Globus pallidus (tissue), 1 donor: Measurements from ENCODE around the gene FEM1C.

Experiments used
- DNase-seq: peaks from one replicate; pipeline ENCODE4 v3.0.0-alpha.2; 2015; ENCODE audit warnings: low spot score

Gene FEM1C

DNA sequence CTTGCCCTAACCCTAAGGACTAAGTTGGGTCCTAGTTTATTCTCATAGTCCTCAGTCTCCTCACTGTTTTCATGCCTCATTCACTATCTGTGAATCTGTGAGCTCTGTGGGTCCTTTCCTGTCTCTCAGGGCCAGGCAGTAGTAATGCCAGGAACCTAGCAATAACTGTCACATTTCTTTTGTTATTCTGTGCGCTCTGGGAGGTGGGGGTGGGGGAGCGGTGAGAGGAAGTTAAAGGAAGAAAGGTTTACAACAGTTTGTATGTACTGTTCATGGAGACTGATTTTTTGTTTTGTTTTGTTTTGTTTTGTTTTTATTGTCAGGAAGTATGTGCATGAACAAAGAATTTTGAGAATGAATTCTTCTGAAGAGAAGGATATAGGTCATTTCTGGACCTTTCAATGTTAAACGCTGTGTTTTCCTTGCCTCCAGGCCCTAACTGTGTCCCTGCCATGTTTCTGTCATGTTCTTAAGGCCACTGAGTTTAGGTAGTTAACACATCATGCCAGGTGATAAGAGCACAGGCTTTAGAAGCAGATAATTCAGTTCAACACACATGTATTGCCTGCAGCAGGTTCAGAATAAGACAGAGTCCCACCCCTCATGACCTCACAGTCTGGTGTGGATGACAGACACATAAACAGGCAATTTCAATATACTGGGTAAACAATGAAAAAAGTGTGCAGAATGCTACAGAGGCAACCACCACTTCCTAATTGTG is 13.3 kb upstream of the FEM1C start:
- no peak for DNase-seq

DNA sequence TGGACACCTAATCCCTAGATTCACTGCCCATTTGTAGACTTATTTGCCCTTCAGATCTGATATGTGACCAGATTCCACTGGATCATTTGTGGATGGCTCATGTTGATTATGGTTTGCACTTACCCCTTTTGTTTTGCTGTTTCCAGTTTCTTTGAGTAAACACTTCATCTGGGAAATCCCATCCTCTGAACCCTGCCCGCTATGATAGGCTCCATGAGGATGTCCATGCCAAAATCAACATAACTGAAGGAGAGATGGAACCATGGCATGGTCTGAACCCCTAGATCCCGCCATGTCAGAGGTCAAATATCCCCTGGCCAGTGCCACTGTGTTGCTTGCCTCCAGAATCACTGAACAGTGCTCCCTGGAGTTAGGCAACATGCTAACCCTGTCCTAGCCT is 11.7 kb upstream of the FEM1C start:
- no peak for DNase-seq

DNA sequence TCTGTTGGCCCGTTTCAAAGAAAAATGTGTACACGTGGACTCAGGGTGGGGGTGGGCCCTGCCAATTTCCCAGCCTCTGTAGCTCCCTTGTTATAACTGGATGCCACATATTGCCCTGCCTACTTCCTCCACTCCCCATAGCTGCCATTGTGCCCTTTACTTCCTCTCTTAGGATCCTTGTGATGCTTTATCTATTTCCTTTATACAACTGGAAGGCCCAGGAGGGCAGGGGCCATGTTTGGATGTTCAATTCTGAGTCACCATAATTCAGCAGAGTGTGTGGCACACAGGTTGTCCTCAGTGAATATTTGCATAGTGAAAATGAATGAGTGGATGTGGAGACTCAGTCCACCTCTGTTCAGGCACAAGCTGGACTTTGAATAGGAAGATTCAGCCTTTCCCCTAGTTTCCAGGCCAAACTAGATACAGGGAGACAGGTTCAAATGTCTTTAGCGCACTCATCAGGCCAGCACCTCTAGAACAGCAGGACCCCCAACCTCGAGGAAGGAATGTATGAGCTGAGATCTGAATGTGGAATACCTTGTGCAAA is 10.6 kb upstream of the FEM1C start:
- DNase-seq, result no peak

DNA sequence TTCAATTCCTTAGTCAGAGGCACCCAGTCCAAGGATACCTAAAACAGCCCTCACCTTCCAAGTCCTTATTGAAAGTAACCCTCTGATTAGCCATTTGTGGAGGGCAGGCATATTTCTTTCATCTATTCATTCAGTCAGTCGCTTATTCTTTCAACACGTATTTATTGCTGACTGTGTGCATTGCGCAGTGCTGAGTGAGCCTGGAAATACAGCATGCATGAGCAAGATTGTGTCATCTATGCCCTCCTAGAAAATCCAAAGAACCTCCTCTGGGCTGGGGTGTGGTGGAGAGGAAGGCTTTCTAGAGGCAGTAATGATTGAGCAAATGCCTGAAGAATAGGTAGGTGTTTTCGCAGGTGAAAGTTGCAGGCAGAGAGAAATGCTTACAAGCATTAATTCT is 8.5 kb upstream of the FEM1C start:
- no peak for DNase-seq

DNA sequence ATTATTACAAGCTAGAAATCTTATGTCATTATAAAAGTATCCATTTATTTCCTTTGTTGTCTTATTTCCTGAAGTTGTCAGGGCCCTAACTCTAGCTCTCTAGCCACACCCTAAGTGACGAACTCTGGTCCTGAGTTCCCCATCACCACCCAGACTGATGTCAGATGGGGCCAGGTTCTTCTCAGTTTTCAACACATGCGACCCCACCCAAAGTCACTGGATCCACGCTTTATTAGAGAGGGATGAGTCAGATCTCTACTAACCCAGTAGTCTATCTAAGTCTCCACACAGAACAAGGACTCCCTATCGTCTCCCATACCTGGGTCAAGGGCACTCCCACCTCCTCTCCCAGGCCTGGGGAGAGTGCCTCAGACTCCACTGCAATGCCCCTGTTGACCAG is 6.8 kb upstream of the FEM1C start:
- DNase-seq, result no peak

DNA sequence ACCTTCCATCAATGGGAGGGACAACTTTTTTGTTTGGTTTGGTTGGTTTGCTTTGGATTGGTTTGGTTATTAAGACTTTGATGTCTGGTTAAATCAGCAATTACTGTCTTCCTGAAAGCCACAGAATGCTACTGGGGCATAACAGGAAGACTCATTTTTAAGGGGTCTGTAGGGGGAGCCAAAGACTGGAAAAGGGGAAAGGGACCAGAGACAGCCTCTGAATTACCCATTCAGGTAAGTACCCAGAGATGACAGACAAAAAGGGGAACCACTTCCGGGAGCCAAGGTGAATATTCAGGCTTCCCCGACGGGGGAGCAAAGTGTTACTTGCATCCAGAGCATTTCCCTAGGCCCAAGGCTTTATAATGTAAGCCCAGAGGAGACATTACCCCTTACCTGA is 4.6 kb upstream of the FEM1C start:
- DNase-seq, result no peak

DNA sequence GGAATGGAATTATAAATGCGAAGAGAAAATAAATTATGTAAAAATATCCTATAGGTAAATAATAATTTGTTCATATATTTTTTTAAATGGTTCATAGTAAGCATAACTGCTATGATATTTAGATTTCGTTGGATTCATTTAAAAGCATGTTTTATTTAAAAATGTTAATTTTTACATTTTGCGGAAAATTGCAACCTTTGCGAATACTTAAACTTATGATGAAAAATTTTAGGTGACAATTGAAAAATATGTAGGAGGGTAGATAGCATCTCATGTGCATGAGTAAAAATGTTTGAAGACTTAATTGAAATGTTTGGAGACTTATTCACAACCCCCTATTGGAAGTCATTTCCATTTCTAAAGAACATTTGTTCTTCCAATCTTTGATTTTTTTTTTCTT is 4.1 kb upstream of the FEM1C start:
- no peak for DNase-seq

DNA sequence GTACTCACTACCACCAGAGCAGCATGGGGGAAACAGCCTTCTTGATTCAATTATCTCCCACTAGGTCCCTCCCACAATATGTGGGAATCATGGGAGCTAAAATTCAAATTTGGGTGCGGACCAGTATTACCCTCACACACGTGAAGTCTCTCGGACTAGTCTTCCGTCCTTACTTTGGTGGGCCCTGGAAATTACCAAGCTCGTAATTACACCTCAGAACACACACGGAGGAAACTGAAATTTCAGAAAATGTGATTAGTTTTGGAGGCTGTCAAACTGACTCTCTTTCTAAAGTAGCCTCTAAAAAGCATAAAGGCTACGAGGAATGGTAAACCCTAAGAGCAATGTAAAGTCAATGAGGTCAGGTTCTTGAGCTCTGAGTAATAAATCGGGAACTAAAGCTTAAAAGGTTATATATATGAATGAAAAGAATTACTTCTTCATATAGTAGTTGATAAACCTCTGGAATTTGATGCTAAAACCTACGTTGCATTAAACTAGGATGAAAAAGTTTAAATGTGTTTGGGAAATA is 842 bp upstream of the FEM1C start:
- no peak for DNase-seq

DNA sequence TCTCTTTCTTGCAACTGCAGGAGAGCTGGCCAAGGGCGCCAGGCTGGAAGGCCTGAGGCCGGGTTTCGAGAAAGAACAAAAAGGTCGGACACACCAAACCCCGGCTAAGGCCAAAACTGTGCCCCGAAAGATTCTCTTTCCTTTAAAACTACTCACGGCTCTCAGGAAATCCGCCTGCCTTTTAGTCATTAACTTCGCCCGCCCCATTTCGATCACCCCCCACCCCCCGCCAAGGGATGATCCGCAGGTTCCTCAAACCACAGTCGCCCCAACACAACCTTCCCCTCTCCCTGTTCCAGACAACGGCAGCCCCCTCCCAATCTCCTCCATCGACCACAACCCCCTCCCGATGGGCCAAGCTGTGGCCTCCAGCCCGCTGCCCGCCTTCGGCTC is 536 bp downstream of the FEM1C start:
- DNase-seq, result no peak

DNA sequence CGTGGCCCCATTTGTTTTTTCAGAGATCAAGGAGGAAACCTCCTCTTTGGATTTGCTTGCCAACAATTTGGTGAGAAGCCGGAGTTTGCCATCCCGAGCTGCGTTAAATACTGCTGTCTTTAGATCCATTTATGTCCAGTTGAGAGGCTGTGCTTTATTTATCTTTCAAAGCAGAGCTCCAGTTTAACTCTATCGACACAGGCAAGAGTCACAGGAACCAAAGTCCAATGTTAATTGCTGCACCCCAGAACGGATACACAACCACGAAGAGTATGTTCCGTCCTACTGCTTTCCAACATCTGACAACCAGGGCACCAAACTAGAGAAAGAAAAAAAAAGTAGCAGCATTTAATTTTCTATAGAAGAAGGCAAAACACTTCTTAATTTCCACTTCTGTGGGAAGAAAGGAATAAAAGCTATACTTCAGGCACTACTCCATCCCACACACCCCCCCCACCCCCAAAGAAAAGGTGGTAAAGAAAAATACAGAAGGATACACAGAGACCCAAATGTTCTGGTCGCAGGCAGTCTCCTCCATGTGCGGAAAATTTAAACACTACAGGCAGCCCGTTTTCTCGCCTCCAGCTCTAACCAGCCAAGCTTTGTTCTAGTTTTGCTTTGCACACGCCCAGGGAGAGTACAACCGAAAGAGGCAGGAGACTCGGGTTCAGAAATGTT is 1.1 kb downstream of the FEM1C start:
- DNase-seq, result peak; percentile 55

DNA sequence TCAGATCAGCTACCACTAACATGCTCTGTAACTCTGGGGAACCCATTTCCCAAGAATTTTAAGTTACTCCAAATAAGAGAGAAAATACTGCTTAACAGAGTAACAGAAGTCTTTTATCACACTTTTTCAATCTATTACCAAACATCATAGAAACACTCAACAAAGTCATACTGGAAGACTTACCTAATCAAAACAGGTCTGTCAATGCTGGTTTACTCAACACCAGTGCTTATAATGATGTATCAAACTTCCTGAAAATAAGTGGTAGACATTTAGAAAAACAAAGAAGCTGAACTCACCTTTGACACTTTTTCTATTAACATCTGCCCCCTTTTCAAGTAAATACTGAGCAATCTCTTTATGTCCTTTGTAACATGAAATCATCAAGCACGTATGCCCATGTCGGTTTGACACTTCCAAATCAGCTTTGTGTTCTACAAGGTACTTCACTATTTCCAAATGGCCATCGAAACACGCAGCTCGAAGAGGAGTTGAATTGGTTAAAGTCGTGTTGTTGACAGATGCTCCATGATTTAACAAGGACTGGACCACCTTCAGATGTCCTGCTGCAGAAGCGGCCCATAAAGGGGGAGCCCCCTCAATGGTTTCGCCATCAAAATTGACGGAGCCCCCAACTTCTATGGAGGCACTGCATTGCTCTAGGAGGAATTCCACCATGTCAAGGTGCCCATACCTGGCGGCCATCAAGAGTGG is 1.8 kb downstream of the FEM1C start:
- DNase-seq, result no peak

DNA sequence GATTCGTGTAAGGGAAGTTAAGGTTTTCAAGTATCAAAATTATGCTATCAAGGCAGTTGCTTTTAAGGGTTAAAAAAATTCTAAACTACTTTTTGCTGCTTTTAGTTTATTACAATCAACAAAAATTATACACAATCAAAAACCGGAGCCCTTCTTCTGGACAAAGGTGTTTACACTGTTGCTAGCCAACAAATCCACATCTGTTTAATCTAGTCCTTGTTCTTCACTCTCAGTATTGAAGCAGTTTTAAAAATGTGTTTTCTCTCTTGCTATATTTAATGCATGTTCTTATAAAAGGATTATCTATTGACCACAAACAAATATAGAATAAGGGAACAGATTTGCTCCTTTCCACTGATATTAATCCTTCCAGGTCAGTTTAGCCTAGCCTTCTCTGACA is 2.5 kb downstream of the FEM1C start:
- DNase-seq, result no peak

DNA sequence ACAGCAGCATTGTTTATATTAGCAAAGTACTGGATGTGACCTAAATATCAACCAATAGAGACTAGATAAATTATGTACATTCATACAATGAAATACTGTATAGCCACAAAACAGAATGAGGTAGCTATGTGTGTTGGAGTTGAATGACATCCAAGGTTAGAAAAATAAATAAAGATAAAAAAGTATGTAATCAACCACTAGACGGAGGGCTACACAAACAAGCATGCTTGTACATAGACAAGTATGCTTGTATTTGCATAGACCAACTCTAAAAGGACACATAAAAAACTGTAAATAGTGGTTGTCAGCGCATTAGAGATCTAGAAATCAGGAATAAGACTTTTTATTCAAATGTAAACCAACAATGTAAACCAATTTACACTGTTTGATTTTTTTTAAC is 3.0 kb downstream of the FEM1C start:
- no peak for DNase-seq

DNA sequence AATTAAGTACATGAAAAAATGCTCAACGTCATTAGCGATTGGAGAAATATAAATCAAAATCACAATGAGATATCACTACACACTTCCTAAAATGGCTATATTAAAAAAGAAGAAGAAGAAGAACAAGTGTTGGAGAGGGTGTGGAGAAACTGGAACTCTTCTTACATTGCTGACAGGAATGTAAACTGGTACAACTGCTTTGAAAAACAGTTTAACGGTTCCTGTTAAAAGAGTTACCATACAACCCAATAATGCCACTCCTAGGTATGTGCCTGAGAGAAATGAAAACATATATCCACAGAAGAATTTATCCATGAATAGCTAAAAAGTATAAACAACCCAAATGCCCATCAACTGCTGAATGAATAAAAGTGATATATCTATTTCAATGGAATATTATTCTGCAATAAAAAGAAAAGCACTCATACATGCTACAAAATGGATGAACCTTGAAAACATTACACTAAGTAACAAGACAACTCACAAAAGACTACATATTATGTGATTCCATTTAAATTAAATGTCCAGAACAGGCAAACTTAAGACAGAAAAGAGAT is 9.0 kb downstream of the FEM1C start:
- no peak for DNase-seq

DNA sequence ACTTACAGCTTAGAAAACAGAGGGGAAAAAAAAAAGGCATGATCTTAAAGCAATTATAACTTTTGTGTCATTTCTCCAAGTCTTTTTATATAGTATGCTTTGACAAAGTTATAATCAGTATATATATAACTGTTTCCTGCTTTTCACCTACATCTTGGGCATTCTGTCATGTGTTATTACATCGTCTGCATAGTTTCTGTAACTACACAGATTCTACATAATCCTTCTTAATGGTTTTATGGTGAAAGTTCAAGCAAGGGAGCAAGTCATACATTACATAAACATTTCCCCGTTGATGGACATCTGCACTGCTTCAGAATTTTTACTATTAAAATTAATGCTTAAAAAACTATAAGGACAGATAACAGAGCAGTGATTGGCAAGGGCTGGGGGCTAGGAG is 12.1 kb downstream of the FEM1C start:
- DNase-seq, result no peak

DNA sequence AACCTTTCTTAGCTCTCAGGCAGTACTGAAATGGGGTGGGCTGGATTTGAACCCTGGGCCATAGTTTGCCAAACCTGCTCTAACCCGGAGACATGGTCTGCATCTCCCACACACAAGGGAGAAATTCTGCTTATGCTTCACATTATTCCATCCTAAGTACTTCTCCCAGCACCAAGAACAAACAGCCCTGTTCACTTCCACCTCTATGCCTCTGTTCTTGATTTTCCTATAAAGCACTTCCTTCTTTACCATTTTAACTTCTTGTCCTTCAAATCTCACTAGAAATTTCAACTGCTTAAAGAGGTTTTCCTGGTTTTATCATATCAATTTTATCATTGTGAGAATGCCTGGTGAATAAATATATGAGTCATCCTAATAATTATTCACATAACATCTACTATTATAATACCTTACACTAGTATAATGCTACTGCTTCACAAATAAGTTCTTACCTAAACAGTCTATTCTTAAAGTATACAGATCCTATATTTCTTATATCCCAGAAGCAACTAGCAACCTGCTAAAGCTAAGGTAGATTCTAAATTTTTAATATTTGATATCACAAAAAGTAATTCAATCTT is 12.7 kb downstream of the FEM1C start:
- no peak for DNase-seq

DNA sequence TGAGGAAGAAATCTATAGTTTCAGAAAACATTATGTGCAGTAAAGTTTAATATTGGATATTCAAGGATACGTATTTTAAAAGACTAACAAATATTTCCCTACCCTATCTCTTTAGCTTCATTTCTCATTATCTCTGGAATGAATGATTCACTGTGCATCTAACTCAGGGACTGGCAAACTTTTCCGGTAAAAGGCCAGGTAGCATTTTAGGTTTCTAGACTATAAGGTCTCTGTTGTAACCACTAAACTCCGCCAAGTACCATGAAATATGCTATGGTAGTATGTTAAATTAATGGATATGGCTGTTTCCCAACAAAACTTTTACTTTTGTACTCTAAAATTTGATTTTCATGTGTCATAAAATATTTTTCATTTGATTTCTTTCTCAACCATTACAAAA is 13.2 kb downstream of the FEM1C start:
- no peak for DNase-seq

DNA sequence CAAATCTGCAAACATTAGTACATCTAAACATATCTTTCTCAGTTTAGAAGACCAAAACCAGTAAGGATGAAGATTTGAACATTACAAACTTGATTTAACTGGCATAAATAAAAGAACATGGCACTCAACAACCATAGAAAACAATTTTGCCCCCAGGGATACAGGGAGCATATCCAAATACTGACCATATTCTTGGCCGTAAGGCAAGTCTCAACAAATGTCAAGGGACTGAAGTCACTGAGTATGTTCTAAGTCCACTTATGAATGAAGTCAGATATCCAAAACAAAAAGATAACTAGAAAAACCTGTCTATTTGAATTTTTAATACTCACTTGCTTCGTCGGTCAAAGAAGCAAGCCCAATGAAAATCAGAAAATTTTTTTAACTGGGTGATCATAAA is 14.1 kb downstream of the FEM1C start:
- DNase-seq, result no peak

DNA sequence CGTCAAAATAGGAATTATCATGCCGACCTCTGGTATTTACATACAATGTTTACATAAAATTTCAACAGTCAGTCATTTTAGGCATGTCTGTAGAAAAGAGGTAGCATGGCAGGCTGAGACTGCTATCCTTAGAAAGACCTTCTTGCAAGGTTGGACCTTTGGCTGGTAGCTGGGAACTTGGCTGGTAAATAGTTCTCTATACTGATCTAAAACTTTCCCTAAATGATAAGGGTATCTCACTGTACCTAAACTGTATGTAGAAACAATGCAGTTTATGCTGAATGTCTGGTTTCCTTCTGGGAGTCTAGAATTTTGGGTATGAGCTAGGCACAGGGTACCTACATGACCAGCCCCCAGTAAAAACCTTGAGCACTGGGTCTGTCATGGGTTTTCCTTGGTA is 18.0 kb downstream of the FEM1C start:
- no peak for DNase-seq

DNA sequence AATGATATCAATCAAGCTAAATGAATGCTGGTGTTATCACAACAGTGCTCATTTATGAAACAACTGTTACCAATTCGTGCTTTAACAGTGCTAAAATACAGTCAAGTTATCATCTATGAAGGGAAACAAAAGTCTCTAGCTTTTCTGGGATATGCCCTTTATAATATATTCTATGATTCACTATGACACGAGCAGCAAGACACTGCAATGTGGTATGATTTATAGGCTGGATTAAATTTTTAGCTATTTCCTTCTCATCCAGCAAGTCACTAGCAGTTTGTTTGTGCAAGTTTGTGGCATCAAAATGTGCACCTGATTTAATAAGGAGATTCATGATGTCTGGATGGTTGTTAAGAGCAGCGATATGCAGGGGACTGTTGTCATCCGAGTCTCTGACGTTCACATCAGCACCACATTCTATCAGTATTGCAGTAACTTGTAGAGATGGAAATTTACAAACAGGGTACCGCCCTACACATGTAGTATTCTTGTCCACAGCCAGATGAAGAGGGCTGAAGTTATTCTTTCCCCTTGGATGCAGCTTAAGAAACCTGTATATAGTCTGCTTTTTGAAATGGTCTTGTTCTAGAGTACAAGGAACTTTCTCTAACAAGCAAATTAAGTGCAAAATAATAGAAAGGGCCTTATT is 20.3 kb downstream of the FEM1C start:
- DNase-seq, result no peak

DNA sequence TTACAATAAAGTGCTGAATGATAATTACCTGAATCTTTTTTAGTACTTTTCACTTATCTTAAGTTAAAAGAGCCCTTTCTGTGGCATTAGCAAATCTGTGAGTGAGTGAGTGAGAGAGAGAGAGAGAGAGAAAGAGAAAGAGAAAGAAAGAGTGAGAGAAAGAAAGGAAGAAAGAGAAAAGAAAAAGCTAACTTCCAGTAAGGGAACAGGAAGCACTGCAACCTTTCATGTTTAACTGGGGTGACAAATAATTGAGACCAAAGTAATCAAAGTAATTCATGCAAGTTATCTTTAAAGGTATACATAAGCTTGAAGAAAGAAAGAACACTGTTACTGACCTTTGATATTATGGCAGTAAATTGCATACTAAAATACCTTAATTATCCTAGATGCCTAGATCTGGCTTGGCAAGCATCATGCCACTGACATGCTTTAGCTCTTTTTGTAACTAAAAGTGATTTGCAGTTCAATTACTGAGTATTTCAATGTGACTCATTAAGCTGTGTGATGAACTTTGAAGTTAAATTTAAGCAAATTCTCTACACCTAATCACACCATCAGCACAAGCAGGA is 21.7 kb downstream of the FEM1C start:
- DNase-seq, result no peak
